ENCODE results near the gene S1PR3. TPM values are rescaled to one million over a fixed set of nuclear protein-coding genes. Genes with fewer than 3 reads are reported as not detected.

The S1PR3 gene
- total and polyA plus RNA-seq, 9 of the 15 experiments (the other 6 are each of a cell fraction or from before 2014, with no cell fraction given) = 0.03 to 2.0 (median 0.29) TPM

GRCh38 chr9:88983865-88984542, 7.3 kb upstream of the S1PR3 start:
- Histone ChIP-seq H4K20me1 (replicated peaks; ENCODE audit: control insufficient read depth, insufficient read depth, low read length) (no peaks in the 10 kb centered on the region), H3K9me3 (replicated peaks; ENCODE audit: control insufficient read depth, insufficient read depth, low read depth, low read length) (no peaks in the 10 kb centered on the region), H3K9ac (ENCODE audit: insufficient read depth in 1 of 2, low read depth in 2 of 2, low read length in 2 of 2) (no peak overlapping the region), H3K36me3 (ENCODE audit: control insufficient read depth, insufficient read depth, low read length) (no peaks in the 10 kb centered on the region), H3K4me2 (ENCODE audit: insufficient read depth, low read length) (no peak overlapping the region), H2AFZ (ENCODE audit: low read depth, low read length) (no peak overlapping the region), H3K9me1 (ENCODE audit: control insufficient read depth, insufficient read depth, low read length) (no peaks in the 10 kb centered on the region), H3K4me1 (replicated peaks in 1 of 2; ENCODE audit: control insufficient read depth in 2 of 2, insufficient read depth in 2 of 2, low read length in 2 of 2) (no peaks in the 10 kb centered on the region), H3K4me3 (no peak overlapping the region), H3K27ac (ENCODE audit: extremely low read depth, low read depth, low read length) (no peak overlapping the region), H3K79me2 (ENCODE audit: control insufficient read depth, insufficient read depth, low read length) (no peaks in the 10 kb centered on the region), H3K27me3 (ENCODE audit: control insufficient read depth in 2 of 2, insufficient read depth in 2 of 2, low read length in 2 of 2) (no peaks in the 10 kb centered on the region; a peak in 1 of 5 replicates)
- BruUV-seq (replicated peaks) = no TSS peak
- 17% methylated on average over 1 of the region's 2 CpGs for WGBS (ENCODE audit: insufficient coverage, low coverage, missing lambda C conversion rate)
- POLR2A ChIA-PET = no interaction called here
- ATAC-seq (no peak), FAIRE-seq (no peak), DNase-seq (ENCODE audit: extremely low read depth in 1 of 4, low spot score in 3 of 4) (no peak)
- TF ChIP-seq ZNF263 (CRISPR knock-in tag; IDR thresholded peaks at IDR 0.05; ENCODE audit: borderline replicate concordance) (no peak), ZNF512 (tag; IDR thresholded peaks at IDR 0.05) (no peak), NFATC3 (IDR thresholded peaks at IDR 0.05) (no peak), RNF2 (IDR thresholded peaks at IDR 0.05) (no peak)
- TF ChIP-seq, protein P1, sequence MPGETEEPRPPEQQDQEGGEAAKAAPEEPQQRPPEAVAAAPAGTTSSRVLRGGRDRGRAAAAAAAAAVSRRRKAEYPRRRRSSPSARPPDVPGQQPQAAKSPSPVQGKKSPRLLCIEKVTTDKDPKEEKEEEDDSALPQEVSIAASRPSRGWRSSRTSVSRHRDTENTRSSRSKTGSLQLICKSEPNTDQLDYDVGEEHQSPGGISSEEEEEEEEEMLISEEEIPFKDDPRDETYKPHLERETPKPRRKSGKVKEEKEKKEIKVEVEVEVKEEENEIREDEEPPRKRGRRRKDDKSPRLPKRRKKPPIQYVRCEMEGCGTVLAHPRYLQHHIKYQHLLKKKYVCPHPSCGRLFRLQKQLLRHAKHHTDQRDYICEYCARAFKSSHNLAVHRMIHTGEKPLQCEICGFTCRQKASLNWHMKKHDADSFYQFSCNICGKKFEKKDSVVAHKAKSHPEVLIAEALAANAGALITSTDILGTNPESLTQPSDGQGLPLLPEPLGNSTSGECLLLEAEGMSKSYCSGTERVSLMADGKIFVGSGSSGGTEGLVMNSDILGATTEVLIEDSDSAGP (CRISPR knock-in tag; IDR thresholded peaks at IDR 0.05) = no peak
- CTCF ChIA-PET (ENCODE audit: low intra/inter-chr PET ratio) = no interaction called here
- in situ Hi-C loops (cut with MboI) (no loop called here), intact Hi-C loops (cut with micrococcal nuclease) (loop anchor here (10.0 kb wide), 1 partner anchor 109 kb away; no protein-coding TSS in a partner anchor)
